Measurements from ENCODE around the gene MAPT.

DNA sequence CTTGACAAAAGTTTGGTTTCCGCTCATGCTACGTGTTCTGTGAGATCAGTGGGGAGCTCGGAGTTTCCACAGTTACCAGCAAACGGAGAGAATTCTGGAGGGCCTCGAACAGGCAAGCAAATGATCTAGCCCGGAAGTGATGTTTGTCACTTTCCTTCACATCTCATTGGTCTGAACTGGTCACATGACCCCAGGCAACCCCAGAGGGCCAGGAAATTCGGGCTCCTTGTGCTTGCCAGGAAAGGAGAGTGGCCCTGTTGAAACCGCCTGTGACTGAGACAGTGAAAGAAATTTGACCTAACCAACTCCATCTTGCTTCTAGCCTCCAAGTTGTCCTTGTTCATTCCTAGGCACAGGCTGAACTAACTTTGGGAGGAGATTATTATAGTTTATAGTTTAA, 26.7 kb upstream of the MAPT start:
- TF ChIP-seq CTCF (IDR thresholded peaks at IDR 0.05), result no peak
- no peak for TF ChIP-seq EZH2 (IDR thresholded peaks at IDR 0.05)
- no peak for TF ChIP-seq EZH2phosphoT487 (IDR thresholded peaks at IDR 0.05)
